Thyroid gland (tissue), 4 donors: ENCODE data around the gene ARHGAP8. TPM values are rescaled to one million over a fixed set of nuclear protein-coding genes. Genes with fewer than 3 reads are reported as not detected.

ENCODE experiments used
- DNase-seq, 2 donors: peaks; one replicate each; pipeline ENCODE4 v3.0.0-alpha.2; 2019
- H3K27ac ChIP-seq, 3 donors: fragments of 200-600 bp; sonication (generic); 1 replicate in 2 of 3; 2 replicates in 1 of 3; pipeline ENCODE4 v1.5.1; 2016 to 2019; ENCODE audit warnings: mild to moderate bottlenecking in 1 of 3, moderate library complexity in 1 of 3
- H3K27me3 ChIP-seq: fragments of 200-600 bp; sonication (generic); one replicate; pipeline ENCODE4 v1.5.1; 2019
- H3K36me3 ChIP-seq, 2 donors: fragments of 200-600 bp; sonication (generic); one replicate each; pipeline ENCODE4 v1.5.1; 2016 to 2019
- H3K4me1 ChIP-seq, 2 donors: fragments of 200-600 bp; sonication (generic); one replicate each; pipeline ENCODE4 v1.5.1; 2017 to 2019
- H3K4me3 ChIP-seq, 3 donors: fragments of 200-600 bp; sonication (generic); replicated peaks in 1 of 3; 1 replicate in 2 of 3; 2 replicates in 1 of 3; pipeline ENCODE4 v1.5.1; 2016; ENCODE audit warnings: mild to moderate bottlenecking in 1 of 3
- H3K9me3 ChIP-seq: fragments of 200-600 bp; sonication (generic); one replicate; pipeline ENCODE4 v1.5.1; 2017
- CTCF ChIP-seq, 6 experiments: fragments of 200-600 bp in 3 of 6; fragments of 450-650 bp in 3 of 6; sonication (generic) in 3 of 6; IDR thresholded peaks; one replicate each; pipeline ENCODE4 v1.5.1; 2016 to 2019; ENCODE audit warnings: antibody characterized with exemption in 6 of 6, mild to moderate bottlenecking in 2 of 6, inconsistent platforms in 1 of 6, moderate library complexity in 1 of 6
- POLR2A ChIP-seq, 2 donors: fragments of 450-650 bp; IDR thresholded peaks; one replicate each; pipeline ENCODE4 v1.6.1; 2017; ENCODE audit warnings: antibody characterized with exemption in 2 of 2, mild to moderate bottlenecking in 2 of 2, moderate library complexity in 1 of 2
- WGBS, 2 donors: methylation state at CpG; one replicate each; pipeline ENCODE4 v1.1.5; 2017; 5-methylcytosine and 5-hydroxymethylcytosine counted together
- intact Hi-C: fragments of 100-400 bp; cut with DNase I; formaldehyde crosslinking; loops from one replicate; pipeline ENCODE4 v1.15.1; 2023
- total RNA-seq, 4 donors: library from RNA; depleted of rRNA; stranded (reverse); fragments of >200 nt; gene quantifications; one replicate each; pipeline ENCODE4 v1.2.3, GENCODE V29; 2016

ARHGAP8 gene
- total RNA-seq, 4 donors from 2014 or later, result 24.8 to 44.3 (median 28.0) TPM

GRCh38 chr22:44888491-44889254 is 136.3 kb downstream of the ARHGAP8 start:
- no peaks in the 10 kb centered on the region for H3K27me3 ChIP-seq
- H3K4me1 ChIP-seq, result no peaks in the 10 kb centered on the region
- H3K27ac ChIP-seq, result no peak overlapping the region
- no peaks in the 10 kb centered on the region for H3K9me3 ChIP-seq
- DNase-seq, result no peak
- H3K36me3 ChIP-seq, result no peaks in the 10 kb centered on the region
- intact Hi-C loops, result no loop called here
- 75 to 77% methylated on average over 9 to 11 of the region's 14 CpGs for WGBS, 2 donors
- H3K4me3 ChIP-seq, result no peak overlapping the region
- TF ChIP-seq CTCF (IDR thresholded peaks at IDR 0.05) (no peak), POLR2A (IDR thresholded peaks at IDR 0.05) (no peak)

DNA sequence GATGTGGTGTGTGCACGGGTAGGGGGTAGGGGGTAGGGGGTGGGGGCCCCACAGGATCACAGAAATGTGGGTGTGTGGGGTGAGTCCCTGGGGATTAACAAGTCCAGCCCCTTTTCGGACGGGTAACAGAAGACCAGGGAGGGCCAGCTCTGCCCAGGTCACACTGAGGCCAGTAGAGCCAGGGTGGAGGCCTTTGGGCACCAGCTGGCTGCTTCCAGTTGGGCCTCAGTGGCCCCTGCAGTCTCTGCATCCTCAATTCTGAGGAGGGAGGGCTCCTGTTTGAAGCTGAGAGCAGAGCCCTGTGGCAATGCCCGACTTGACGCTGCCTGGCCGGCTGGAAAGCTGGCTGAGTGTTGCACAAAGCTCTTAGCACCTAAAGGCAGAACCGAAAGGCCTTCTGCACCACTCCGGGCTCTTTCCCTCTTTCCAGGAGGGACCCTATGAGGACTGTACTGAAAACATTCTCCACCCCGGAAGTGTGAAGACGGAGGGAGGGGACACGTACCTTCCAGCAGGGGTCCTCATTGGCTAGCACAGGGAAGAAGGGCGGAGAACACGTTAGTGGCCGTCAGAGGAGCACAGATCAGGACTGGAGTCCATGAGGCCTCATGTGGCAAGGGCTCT is 137.0 kb downstream of the ARHGAP8 start:
- no peak for TF ChIP-seq CTCF (IDR thresholded peaks at IDR 0.05)
- TF ChIP-seq POLR2A (IDR thresholded peaks at IDR 0.05), result no peak
- intact Hi-C loops, result no loop called here
- DNase-seq, result no peak
- H3K4me1 ChIP-seq, result no peaks in the 10 kb centered on the region
- no peak overlapping the region for H3K4me3 ChIP-seq
- H3K27ac ChIP-seq, result no peak overlapping the region
- H3K9me3 ChIP-seq, result no peaks in the 10 kb centered on the region
- H3K27me3 ChIP-seq, result no peaks in the 10 kb centered on the region
- H3K36me3 ChIP-seq, result no peaks in the 10 kb centered on the region
- 77 to 81% methylated on average over 6 to 14 of the region's 14 CpGs for whole genome bisulfite sequencing, 2 donors

DNA sequence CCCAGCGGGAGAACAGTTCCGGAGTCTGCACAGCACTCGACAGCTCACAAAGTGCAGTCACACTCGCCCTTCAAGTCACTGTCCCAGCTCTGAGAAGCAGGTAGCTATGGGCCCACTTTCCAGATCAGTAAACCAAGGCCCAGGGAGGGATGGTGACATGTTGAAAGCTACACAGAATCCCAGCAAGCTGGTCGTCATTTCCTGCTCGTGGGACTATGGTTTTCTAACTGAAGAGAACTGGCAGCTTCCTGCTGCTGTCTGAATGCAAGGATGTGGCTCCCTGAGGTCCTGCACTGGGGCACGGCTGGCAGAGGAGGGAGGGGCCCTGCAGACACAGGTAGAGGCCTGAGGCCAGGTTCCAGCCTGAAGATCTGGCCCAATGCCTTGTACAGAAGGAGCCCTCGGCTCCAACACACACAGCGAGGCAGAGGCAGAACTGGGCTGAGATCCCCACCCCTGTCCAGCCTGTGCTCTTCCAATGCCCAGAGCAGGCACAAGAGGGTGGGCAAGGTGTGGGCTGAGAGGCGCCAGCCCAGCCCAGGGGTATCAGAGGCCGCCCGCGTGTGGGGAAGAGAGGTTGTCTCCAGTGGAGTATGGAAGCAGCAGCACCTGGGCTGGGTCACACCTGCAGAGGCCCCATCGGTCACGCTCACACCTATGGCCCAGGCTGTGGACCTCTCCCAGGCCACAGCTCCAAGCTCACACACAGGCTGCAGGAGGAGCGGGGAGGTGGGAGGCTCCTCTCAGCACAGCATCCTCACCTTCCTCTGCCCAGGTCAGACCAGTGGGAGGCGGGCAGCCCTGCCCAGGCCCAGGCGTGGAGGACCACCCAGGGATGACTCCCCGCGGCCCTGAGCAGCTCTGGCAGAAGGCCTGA is 138.3 kb downstream of the ARHGAP8 start:
- WGBS, 2 donors, result 88 to 94% methylated on average over 16 to 17 of the region's 20 CpGs
- Histone ChIP-seq H3K4me3 (no peak overlapping the region), H3K27ac (no peak overlapping the region), H3K27me3 (no peaks in the 10 kb centered on the region), H3K4me1 (no peaks in the 10 kb centered on the region), H3K9me3 (no peaks in the 10 kb centered on the region), H3K36me3 (no peaks in the 10 kb centered on the region)
- intact Hi-C loops, result no loop called here
- TF ChIP-seq POLR2A (IDR thresholded peaks at IDR 0.05), result no peak
- TF ChIP-seq CTCF (IDR thresholded peaks at IDR 0.05), result no peak
- DNase-seq, result no peak

DNA sequence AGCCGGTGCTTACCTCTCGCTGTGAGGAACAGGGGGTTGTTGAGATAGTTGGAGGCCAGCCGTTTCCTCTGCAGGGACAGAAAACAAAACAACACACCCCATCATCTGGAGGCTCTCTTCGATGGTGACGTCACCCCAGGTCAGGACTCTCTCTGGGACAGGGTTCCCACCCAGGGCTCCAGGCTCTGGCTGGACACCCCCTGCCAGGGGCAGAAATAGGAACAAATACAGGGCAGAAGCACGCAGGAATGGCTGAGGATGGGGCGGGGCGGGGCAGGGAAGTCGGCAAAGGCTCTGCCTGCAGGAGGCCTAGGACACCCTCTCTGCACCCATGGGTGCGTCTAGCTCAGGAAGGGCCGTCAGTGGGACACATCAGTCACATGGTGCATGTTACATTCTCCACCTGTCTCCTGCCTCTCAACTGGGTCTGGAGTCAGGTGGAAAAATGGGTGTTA is 138.9 kb downstream of the ARHGAP8 start:
- Histone ChIP-seq H3K27ac (no peak overlapping the region), H3K27me3 (no peaks in the 10 kb centered on the region), H3K4me3 (no peak overlapping the region), H3K9me3 (no peaks in the 10 kb centered on the region), H3K4me1 (no peaks in the 10 kb centered on the region), H3K36me3 (no peaks in the 10 kb centered on the region)
- DNase-seq, result no peak
- TF ChIP-seq CTCF (IDR thresholded peaks at IDR 0.05) (no peak), POLR2A (IDR thresholded peaks at IDR 0.05) (no peak)
- intact Hi-C loops, result no loop called here
- 83 to 86% methylated on average over 8 to 11 of the region's 11 CpGs for WGBS, 2 donors
